Esophagus squamous epithelium (tissue), 5 donors: ENCODE results near the gene PRLR. TPM values are rescaled to one million over a fixed set of nuclear protein-coding genes. Genes with fewer than 3 reads are reported as not detected.

ENCODE experiments used
- DNase-seq: peaks from one replicate; lab custom pipeline; 2025; lab: John Stamatoyannopoulos, UW
- H3K27ac ChIP-seq, 4 donors: fragments of 200-600 bp; sonication (generic); one replicate each; pipeline ENCODE4 v1.5.1; 2016 to 2019; ENCODE audit warnings: mild to moderate bottlenecking in 1 of 4
- H3K27me3 ChIP-seq, 4 donors: fragments of 200-600 bp; sonication (generic); 1 replicate in 3 of 4; 2 replicates in 1 of 4; pipeline versions ENCODE4 v1.5.1 to v1.6.0; 2017 to 2021; ENCODE audit warnings: antibody characterized with exemption in 1 of 4
- H3K36me3 ChIP-seq, 3 donors: fragments of 200-600 bp; sonication (generic); one replicate each; pipeline ENCODE4 v1.5.1; 2016 to 2019
- H3K4me1 ChIP-seq, 3 donors: fragments of 200-600 bp; sonication (generic); one replicate each; pipeline ENCODE4 v1.5.1; 2017 to 2019
- H3K4me3 ChIP-seq, 4 donors: fragments of 200-600 bp; sonication (generic); 1 replicate in 3 of 4; 2 replicates in 1 of 4; pipeline ENCODE4 v1.5.1; 2016 to 2019; ENCODE audit warnings: mild to moderate bottlenecking in 2 of 4, moderate library complexity in 1 of 4
- H3K9me3 ChIP-seq, 3 donors: fragments of 200-600 bp; sonication (generic); one replicate each; pipeline ENCODE4 v1.5.1; 2016 to 2019
- CTCF ChIP-seq, 6 experiments: fragments of 450-650 bp in 4 of 6; fragments of 200-600 bp in 2 of 6; sonication (generic) in 2 of 6; IDR thresholded peaks; one replicate each; pipeline ENCODE4 v1.5.1; 2016 to 2019; ENCODE audit warnings: antibody characterized with exemption in 6 of 6, mild to moderate bottlenecking in 4 of 6, moderate library complexity in 4 of 6
- POLR2A ChIP-seq, 4 donors: fragments of 450-650 bp; IDR thresholded peaks; one replicate each; pipeline ENCODE4 v1.6.1; 2017; ENCODE audit warnings: antibody characterized with exemption in 4 of 4, mild to moderate bottlenecking in 4 of 4, moderate library complexity in 3 of 4
- WGBS, 2 donors: methylation state at CpG; one replicate each; pipeline ENCODE4 v1.1.5; 2018; 5-methylcytosine and 5-hydroxymethylcytosine counted together
- intact Hi-C: fragments of 100-400 bp; cut with DNase I; formaldehyde crosslinking; loops from one replicate; pipeline ENCODE4 v1.15.0; 2022
- total RNA-seq, 4 donors: library from RNA; depleted of rRNA; stranded (reverse); fragments of >200 nt; gene quantifications; one replicate each; pipeline ENCODE4 v1.1.0, GENCODE V29; 2016
- donor health status: DM: yes; HTN: yes; CAD: no.

The PRLR gene
- total RNA-seq, 4 donors from 2014 or later: 1.5 to 2.8 (median 2.3) TPM

GRCh38 chr5:35158622-35159369 lies 71.5 kb downstream of the PRLR start:
- DNase-seq: no peak
- no peaks in the 10 kb centered on the region for H3K36me3 ChIP-seq
- H3K27me3 ChIP-seq: no peaks in the 10 kb centered on the region
- peak overlapping the region in 1 of 4 donors; percentile 35 for H3K27ac ChIP-seq
- WGBS, 2 donors: 59 to 61% methylated on average over 6 to 7 of the region's 7 CpGs
- TF ChIP-seq CTCF (IDR thresholded peaks at IDR 0.05) (no peak), POLR2A (IDR thresholded peaks at IDR 0.05) (no peak)
- intact Hi-C loops: no loop called here
- H3K4me3 ChIP-seq: no peak overlapping the region
- no peaks in the 10 kb centered on the region for H3K9me3 ChIP-seq
- H3K4me1 ChIP-seq: peaks cover 0 to 30% (median 0%) of the 10 kb centered on the region in 3 donors

GRCh38 chr5:35158204-35158603 lies 72.1 kb downstream of the PRLR start:
- DNase-seq: no peak
- intact Hi-C loops: no loop called here
- Histone ChIP-seq H3K27me3 (no peaks in the 10 kb centered on the region), H3K4me1 (peaks cover 0 to 30% (median 0%) of the 10 kb centered on the region in 3 donors), H3K4me3 (no peak overlapping the region), H3K27ac (no peak overlapping the region), H3K9me3 (no peaks in the 10 kb centered on the region), H3K36me3 (no peaks in the 10 kb centered on the region)
- TF ChIP-seq CTCF (IDR thresholded peaks at IDR 0.05) (no peak), POLR2A (IDR thresholded peaks at IDR 0.05) (no peak)
- 65 to 79% methylated on average over 3 of the region's 3 CpGs for WGBS, 2 donors

DNA sequence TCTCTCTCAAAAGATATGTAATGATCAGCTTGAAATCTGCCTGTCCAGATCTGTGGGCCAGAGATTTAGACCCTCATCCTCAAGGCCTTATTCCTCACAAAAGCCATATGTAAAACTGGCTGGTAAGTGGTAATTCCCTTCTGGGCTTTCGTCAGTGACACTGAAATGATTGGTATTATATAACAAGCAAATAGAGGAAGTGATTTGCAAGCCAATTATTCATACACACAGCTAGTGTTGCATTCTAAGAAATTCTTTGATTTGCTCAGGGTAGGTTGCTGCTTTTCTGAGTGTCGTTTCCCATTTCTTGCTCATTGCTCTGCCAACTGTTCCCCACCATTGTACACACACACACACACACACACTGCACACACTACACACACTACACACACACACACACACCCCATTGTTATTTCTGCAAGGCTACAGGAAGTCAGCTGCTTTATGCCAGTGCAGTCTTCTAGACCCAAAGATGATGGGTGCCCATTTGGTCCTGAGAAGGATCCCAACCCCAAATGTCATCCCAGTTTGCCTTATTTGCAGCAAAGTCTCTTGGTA lies 76.8 kb downstream of the PRLR start:
- WGBS, 2 donors: 36 to 37% methylated on average over 2 of the region's 2 CpGs
- no peak for DNase-seq
- no peak overlapping the region for H3K4me3 ChIP-seq
- H3K36me3 ChIP-seq: no peaks in the 10 kb centered on the region
- no peaks in the 10 kb centered on the region for H3K27me3 ChIP-seq
- peaks cover 0 to 12% (median 0%) of the 10 kb centered on the region in 3 donors for H3K4me1 ChIP-seq
- no peak for TF ChIP-seq CTCF (IDR thresholded peaks at IDR 0.05)
- no peak for TF ChIP-seq POLR2A (IDR thresholded peaks at IDR 0.05)
- intact Hi-C loops: no loop called here
- H3K9me3 ChIP-seq: no peaks in the 10 kb centered on the region
- H3K27ac ChIP-seq: no peak overlapping the region

DNA sequence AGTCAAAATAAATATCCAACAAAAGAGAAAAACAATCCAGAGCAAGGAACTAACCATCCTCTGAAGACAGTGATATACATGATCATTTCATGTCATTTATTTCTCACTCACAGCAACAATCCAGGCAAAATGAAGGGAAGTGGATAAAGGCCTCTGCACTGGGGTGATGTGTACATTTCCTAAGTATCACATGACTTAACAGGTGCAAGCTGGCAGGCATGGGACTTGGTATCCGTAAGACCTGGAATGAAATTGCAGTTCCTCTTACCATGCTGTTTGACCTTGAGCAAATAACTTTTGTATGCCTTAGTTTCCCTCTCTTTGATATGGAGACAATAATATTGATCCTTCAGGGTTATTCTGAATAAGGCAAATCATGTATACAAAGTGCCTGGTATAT lies 77.6 kb downstream of the PRLR start:
- H3K9me3 ChIP-seq: no peaks in the 10 kb centered on the region
- H3K27ac ChIP-seq: no peak overlapping the region
- H3K4me1 ChIP-seq: peaks cover 0 to 12% (median 0%) of the 10 kb centered on the region in 3 donors
- H3K36me3 ChIP-seq: no peaks in the 10 kb centered on the region
- intact Hi-C loops: no loop called here
- no peak overlapping the region for H3K4me3 ChIP-seq
- no peaks in the 10 kb centered on the region for H3K27me3 ChIP-seq
- TF ChIP-seq POLR2A (IDR thresholded peaks at IDR 0.05) (no peak), CTCF (IDR thresholded peaks at IDR 0.05) (no peak)
- no peak for DNase-seq
- WGBS, 2 donors: 63 to 85% methylated on average over 1 of the region's 1 CpG

GRCh38 chr5:35151146-35151920 lies 79.0 kb downstream of the PRLR start:
- 55 to 60% methylated on average over 1 of the region's 1 CpG for WGBS, 2 donors
- no peaks in the 10 kb centered on the region for H3K27me3 ChIP-seq
- H3K36me3 ChIP-seq: no peaks in the 10 kb centered on the region
- intact Hi-C loops: no loop called here
- no peak overlapping the region for H3K27ac ChIP-seq
- H3K4me1 ChIP-seq: peaks cover 0 to 12% (median 0%) of the 10 kb centered on the region in 3 donors
- no peak overlapping the region for H3K4me3 ChIP-seq
- no peak for DNase-seq
- H3K9me3 ChIP-seq: no peaks in the 10 kb centered on the region
- TF ChIP-seq CTCF (IDR thresholded peaks at IDR 0.05) (no peak), POLR2A (IDR thresholded peaks at IDR 0.05) (no peak)
